HL-60 (cell line): ENCODE results near the gene GRIN3A.

Experiments used
- DNase-seq, 2 experiments: peaks; one replicate each; pipeline ENCODE4 v3.0.0-alpha.2; 2010 to 2020; ENCODE audit warnings: low read depth in 1 of 2, low spot score in 1 of 2
- H3K27ac ChIP-seq: fragments of 250-450 bp; sonication (Bioruptor Pico); replicated peaks from 2 replicates; pipeline ENCODE4 v1.5.1; 2020; ENCODE audit warnings: mild to moderate bottlenecking, moderate library complexity
- H3K27me3 ChIP-seq: fragments of 250-450 bp; sonication (Bioruptor Pico); 2 replicates; pipeline ENCODE4 v1.5.1; 2021; ENCODE audit warnings: mild to moderate bottlenecking, moderate library complexity; ENCODE audit not compliant: insufficient read depth, poor library complexity, severe bottlenecking
- H3K4me3 ChIP-seq: replicated peaks from 2 replicates; pipeline ENCODE4 v1.5.1; 2011; ENCODE audit warnings: mild to moderate bottlenecking, control low read depth, low read length; ENCODE audit not compliant: insufficient read depth
- CTCF ChIP-seq: IDR thresholded peaks from one replicate; pipeline ENCODE4 v1.5.1; 2011; ENCODE audit warnings: low read length, control low read depth, inconsistent platforms; ENCODE audit not compliant: insufficient read depth
- GABPA ChIP-seq: IDR thresholded peaks from 2 replicates; pipeline ENCODE4 v1.6.1; 2012; ENCODE audit warnings: low read depth
- POLR2AphosphoS5 ChIP-seq: IDR thresholded peaks from 2 replicates; pipeline ENCODE4 v1.6.1; 2012; ENCODE audit warnings: low read depth
- SPI1 ChIP-seq: IDR thresholded peaks from 2 replicates; pipeline ENCODE4 v1.6.1; 2012; ENCODE audit warnings: low read depth, mild to moderate bottlenecking, borderline replicate concordance
- TF ChIP-seq, protein P1 (sequence below): IDR thresholded peaks from 2 replicates; pipeline ENCODE4 v1.6.1; 2012; ENCODE audit warnings: low read depth; ENCODE audit not compliant: insufficient replicate concordance

GRIN3A gene

DNA sequence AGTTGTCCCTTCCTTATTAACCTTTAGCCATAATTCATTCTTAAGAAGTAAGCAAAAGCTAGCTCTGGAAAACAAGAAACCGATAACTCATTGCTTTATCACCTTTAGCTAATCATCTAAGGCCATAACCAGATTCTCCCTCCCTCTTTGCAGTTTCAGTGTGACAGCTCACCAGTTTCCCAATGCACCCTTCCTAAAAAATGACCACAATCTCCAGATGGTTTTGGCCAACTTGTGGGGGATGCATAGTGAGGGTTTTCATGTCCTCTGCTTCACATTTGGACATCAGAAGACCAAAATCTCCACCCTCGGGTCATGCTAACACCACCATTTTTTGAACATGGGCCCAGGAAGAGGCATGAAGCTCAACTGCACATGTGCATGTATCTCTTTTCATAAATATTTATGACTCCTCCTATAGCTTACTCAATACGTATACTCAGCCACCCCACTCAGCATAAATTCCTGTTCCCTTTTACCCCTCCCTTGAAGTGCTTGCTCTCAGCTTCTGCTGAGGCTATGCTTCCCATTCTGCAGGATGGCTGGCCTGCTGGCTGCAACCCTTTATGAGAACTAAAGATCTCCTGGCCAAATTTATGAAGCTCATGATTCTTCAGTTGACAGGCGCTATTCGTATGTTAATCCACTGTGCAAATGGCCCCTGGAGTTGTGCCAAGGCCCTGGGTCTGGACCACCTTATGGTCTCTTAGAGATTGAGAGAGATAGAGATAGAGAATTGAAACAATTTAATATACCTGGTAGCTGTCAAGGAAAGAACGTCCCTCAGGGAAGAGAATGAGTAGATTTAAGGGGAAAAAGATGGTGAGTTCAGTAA, 158.5 kb downstream of the GRIN3A start:
- no peaks in the 10 kb centered on the region for H3K27me3 ChIP-seq
- no peak overlapping the region for H3K27ac ChIP-seq
- no peak for TF ChIP-seq POLR2AphosphoS5
- TF ChIP-seq CTCF: no peak
- peak; percentile 37; the same call in 1 of the 2 replicates for TF ChIP-seq SPI1
- TF ChIP-seq GABPA: no peak
- DNase-seq: peak; percentile 54 to 57
- H3K4me3 ChIP-seq: no peak overlapping the region

GRCh38 chr9:101578378-101578777, 160.1 kb downstream of the GRIN3A start:
- TF ChIP-seq GABPA: no peak
- TF ChIP-seq CTCF: no peak
- no peak for TF ChIP-seq SPI1
- no peak for TF ChIP-seq POLR2AphosphoS5
- TF ChIP-seq, protein P1, sequence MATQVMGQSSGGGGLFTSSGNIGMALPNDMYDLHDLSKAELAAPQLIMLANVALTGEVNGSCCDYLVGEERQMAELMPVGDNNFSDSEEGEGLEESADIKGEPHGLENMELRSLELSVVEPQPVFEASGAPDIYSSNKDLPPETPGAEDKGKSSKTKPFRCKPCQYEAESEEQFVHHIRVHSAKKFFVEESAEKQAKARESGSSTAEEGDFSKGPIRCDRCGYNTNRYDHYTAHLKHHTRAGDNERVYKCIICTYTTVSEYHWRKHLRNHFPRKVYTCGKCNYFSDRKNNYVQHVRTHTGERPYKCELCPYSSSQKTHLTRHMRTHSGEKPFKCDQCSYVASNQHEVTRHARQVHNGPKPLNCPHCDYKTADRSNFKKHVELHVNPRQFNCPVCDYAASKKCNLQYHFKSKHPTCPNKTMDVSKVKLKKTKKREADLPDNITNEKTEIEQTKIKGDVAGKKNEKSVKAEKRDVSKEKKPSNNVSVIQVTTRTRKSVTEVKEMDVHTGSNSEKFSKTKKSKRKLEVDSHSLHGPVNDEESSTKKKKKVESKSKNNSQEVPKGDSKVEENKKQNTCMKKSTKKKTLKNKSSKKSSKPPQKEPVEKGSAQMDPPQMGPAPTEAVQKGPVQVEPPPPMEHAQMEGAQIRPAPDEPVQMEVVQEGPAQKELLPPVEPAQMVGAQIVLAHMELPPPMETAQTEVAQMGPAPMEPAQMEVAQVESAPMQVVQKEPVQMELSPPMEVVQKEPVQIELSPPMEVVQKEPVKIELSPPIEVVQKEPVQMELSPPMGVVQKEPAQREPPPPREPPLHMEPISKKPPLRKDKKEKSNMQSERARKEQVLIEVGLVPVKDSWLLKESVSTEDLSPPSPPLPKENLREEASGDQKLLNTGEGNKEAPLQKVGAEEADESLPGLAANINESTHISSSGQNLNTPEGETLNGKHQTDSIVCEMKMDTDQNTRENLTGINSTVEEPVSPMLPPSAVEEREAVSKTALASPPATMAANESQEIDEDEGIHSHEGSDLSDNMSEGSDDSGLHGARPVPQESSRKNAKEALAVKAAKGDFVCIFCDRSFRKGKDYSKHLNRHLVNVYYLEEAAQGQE: no peak
- DNase-seq: no peak
- no peaks in the 10 kb centered on the region for H3K27me3 ChIP-seq
- no peak overlapping the region for H3K27ac ChIP-seq
- no peak overlapping the region for H3K4me3 ChIP-seq

DNA sequence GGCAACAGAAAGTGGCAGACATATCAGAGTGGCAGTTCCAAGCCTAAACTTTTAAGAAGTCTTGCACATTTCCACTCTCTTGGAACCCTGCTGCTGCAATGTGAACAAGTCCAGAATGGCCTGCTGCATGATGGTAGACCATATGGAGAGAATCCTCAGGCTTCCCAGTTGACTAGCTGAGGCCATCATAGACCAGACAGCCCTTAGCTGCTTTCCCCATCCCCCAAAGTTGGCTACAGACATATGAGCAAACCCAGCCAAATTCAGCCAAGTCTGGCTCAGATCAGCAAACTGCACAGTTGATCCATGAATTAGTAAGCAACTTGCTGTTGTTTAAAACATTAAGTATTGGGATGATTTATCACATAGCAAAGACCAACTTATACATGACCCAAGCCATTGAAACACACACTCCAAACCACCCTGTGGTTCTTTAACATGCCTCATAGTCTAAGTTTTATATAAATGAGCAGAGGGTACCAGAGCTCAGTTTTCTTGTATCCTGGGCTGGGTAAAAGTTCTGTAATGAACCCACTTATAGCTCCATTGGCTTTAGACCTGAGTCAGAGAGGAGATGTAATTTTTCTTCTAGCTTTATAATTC, 163.6 kb downstream of the GRIN3A start:
- H3K27ac ChIP-seq: no peak overlapping the region
- no peak overlapping the region for H3K4me3 ChIP-seq
- TF ChIP-seq POLR2AphosphoS5: no peak
- TF ChIP-seq CTCF: no peak
- no peak for TF ChIP-seq GABPA
- TF ChIP-seq, protein P1: no peak
- no peak for TF ChIP-seq SPI1
- no peaks in the 10 kb centered on the region for H3K27me3 ChIP-seq
- DNase-seq: no peak
